ENCODE data around the gene EHD3. TPM values are rescaled to one million over a fixed set of nuclear protein-coding genes. Genes with fewer than 3 reads are reported as not detected.

Gene EHD3
- total and polyA plus RNA-seq, 2 of the 4 experiments (the other 2 are of a cell fraction), result 29.1 to 39.8 TPM

DNA sequence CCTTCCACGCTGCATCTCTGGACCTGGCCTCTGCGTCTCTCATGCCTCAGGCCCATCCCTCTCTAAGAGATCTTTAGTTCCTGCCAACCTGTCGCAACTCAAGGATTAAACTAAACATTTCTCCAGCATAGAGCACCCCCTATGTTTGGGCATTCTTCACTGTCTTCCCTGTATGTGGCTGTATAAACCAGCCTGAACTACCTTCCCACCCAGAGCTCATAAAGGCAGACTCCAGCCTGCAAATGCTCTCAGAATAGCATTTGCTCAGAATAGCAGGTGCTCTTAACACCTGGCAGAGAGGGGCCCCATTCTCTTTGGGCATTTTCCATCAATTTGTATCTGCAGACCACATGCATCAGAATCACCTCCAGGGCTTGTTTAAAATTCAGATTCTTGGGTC lies 83.4 kb downstream of the EHD3 start:
- Histone ChIP-seq H3K9me1 (ENCODE audit: insufficient read depth, low read length) (peaks cover 8% of the 10 kb centered on the region; the same call in 1 of the 2 replicates), H2BK5ac (ENCODE audit: low read depth, low read length, poor library complexity, severe bottlenecking) (no peak overlapping the region), H4K5ac (ENCODE audit: low read depth, low read length) (peak overlapping the region; percentile 42; the same call in 1 of the 2 replicates), H3K9ac (ENCODE audit: low read depth, low read length) (no peak overlapping the region), H2BK120ac (ENCODE audit: low read depth, low read length) (peak overlapping the region; percentile 59; the same call in 1 of the 2 replicates), H3K27me3 (ENCODE audit: control insufficient read depth, insufficient read depth, low read length) (no peaks in the 10 kb centered on the region), H3K23ac (ENCODE audit: low read depth, low read length) (no peak overlapping the region), H3K27ac (ENCODE audit: insufficient read depth, low read length) (no peak overlapping the region), H3K14ac (replicated peaks; ENCODE audit: low read depth, low read length) (no peak overlapping the region), H3K4me3 (ENCODE audit: insufficient read depth, low read depth, low read length) (no peak overlapping the region), H4K20me1 (ENCODE audit: insufficient read depth, low read length) (no peaks in the 10 kb centered on the region), H3K4me1 (ENCODE audit: control insufficient read depth, insufficient read depth, low read length) (peaks cover 20% of the 10 kb centered on the region), H4K8ac (ENCODE audit: low read depth in 2 of 2, low read length in 2 of 2) (no peak overlapping the region; a peak in 1 of 4 replicates), H3K36me3 (ENCODE audit: control insufficient read depth, insufficient read depth, low read length) (no peaks in the 10 kb centered on the region), H4K91ac (ENCODE audit: insufficient read depth, low read depth, low read length) (0 out of 2 replicates have a peak overlapping the region, but pooled peaks have one; percentile 9), H2BK20ac (ENCODE audit: low read depth, low read length) (peak overlapping the region; percentile 69; the same call in 1 of the 2 replicates), H3K79me1 (ENCODE audit: low read depth in 1 of 2, low read length in 2 of 2) (no peaks in the 10 kb centered on the region), H3K4me2 (ENCODE audit: low read depth, low read length) (no peak overlapping the region), H2AK5ac (ENCODE audit: low read depth, low read length) (peak overlapping the region; percentile 57; the same call in 1 of the 2 replicates), H3K4ac (ENCODE audit: low read depth, low read length) (peak overlapping the region; percentile 50), H2AK9ac (replicated peaks; ENCODE audit: low read depth, low read length, poor library complexity) (no peak overlapping the region), H3K9me3 (ENCODE audit: control insufficient read depth, insufficient read depth, low read length) (no peaks in the 10 kb centered on the region), H2BK15ac (ENCODE audit: low read depth, low read length) (0 out of 3 replicates have a peak overlapping the region, but pooled peaks have one; percentile 3), H3K18ac (ENCODE audit: low read depth, low read length) (peak overlapping the region; percentile 0; the same call in 1 of the 2 replicates), H2AFZ (replicated peaks; ENCODE audit: low read length, poor library complexity) (no peak overlapping the region), H3K56ac (ENCODE audit: extremely low read depth, insufficient read depth, low read length) (no peak overlapping the region)
- ATAC-seq (ENCODE audit: low read depth), result no peak
- no peak for DNase-seq
- in situ Hi-C loops (cut with MboI; ENCODE audit: low sequenced_read_pairs) (no loop called here), intact Hi-C loops (cut with micrococcal nuclease) (no loop called here), dilution Hi-C loops (cut with HindIII; ENCODE audit: low sequenced_read_pairs, unreplicated experiment) (no loop called here)
- 40% methylated on average over 1 of the region's 3 CpGs; no CpG with 5 or more reads in 1 of the 2 experiments for WGBS, 2 experiments (ENCODE audit: extremely low coverage in 2 of 2, insufficient read length in 1 of 2)
- no TSS peak for BruUV-seq (replicated peaks)
- no peak for TF ChIP-seq RAD21 (IDR thresholded peaks at IDR 0.05; ENCODE audit: low read length)
- no peak for TF ChIP-seq CEBPB (IDR thresholded peaks at IDR 0.05; ENCODE audit: low read depth, low read length)
- no peak for TF ChIP-seq ELK1 (IDR thresholded peaks at IDR 0.05; ENCODE audit: borderline replicate concordance, low read depth, low read length)
- no peak for TF ChIP-seq FOS (IDR thresholded peaks at IDR 0.05; ENCODE audit: low read depth, low read length)
- no peak for TF ChIP-seq RCOR1 (IDR thresholded peaks at IDR 0.05; ENCODE audit: insufficient replicate concordance, low read length)
- TF ChIP-seq MAFK (IDR thresholded peaks at IDR 0.05; ENCODE audit: low read depth, low read length), result no peak
- TF ChIP-seq MAZ (IDR thresholded peaks at IDR 0.05; ENCODE audit: borderline replicate concordance, low read depth, low read length), result no peak
- TF ChIP-seq CHD1 (IDR thresholded peaks at IDR 0.05; ENCODE audit: low read depth, low read length), result no peak
- no peak for TF ChIP-seq BHLHE40 (IDR thresholded peaks at IDR 0.05; ENCODE audit: low read depth, low read length)
- TF ChIP-seq NFE2L2 (IDR thresholded peaks at IDR 0.05; ENCODE audit: low read depth, low read length), result no peak
- no peak for TF ChIP-seq POLR2A (IDR thresholded peaks at IDR 0.05; ENCODE audit: low read depth, low read length)
- TF ChIP-seq MXI1 (IDR thresholded peaks at IDR 0.05; ENCODE audit: borderline replicate concordance, low read depth, low read length), result no peak
- no peak for TF ChIP-seq CTCF (conservative IDR thresholded peaks at IDR 0.05; ENCODE audit: low read depth, low read length)
- TF ChIP-seq RFX5 (IDR thresholded peaks at IDR 0.05; ENCODE audit: low read depth, low read length), result no peak
- TF ChIP-seq, protein P1, sequence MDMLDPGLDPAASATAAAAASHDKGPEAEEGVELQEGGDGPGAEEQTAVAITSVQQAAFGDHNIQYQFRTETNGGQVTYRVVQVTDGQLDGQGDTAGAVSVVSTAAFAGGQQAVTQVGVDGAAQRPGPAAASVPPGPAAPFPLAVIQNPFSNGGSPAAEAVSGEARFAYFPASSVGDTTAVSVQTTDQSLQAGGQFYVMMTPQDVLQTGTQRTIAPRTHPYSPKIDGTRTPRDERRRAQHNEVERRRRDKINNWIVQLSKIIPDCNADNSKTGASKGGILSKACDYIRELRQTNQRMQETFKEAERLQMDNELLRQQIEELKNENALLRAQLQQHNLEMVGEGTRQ (IDR thresholded peaks at IDR 0.05; ENCODE audit: low read depth, low read length), result no peak
- no peak for TF ChIP-seq SMC3 (IDR thresholded peaks at IDR 0.05; ENCODE audit: low read depth, low read length)
- CTCF ChIA-PET, result interaction anchor here (1.4 to 1.9 kb wide), 2 partner anchors 16 to 83 kb away, joined by 5 to 9 read pairs; partner anchors contain the start of gene EHD3
- POLR2A ChIA-PET (ENCODE audit: unreplicated experiment), result no interaction called here
